Nucleus accumbens (tissue), 56 donors: ENCODE results near the gene FKBP11.
"Not testable (repeated sequence)": the region's sequence is repeated elsewhere in the genome, so short reads cannot be mapped to it uniquely, and the experiment has no call there.

ENCODE experiments used
- DNase-seq, 56 donors: peaks; one replicate each; lab custom pipeline; 2025; lab: John Stamatoyannopoulos, UW

The FKBP11 gene

DNA sequence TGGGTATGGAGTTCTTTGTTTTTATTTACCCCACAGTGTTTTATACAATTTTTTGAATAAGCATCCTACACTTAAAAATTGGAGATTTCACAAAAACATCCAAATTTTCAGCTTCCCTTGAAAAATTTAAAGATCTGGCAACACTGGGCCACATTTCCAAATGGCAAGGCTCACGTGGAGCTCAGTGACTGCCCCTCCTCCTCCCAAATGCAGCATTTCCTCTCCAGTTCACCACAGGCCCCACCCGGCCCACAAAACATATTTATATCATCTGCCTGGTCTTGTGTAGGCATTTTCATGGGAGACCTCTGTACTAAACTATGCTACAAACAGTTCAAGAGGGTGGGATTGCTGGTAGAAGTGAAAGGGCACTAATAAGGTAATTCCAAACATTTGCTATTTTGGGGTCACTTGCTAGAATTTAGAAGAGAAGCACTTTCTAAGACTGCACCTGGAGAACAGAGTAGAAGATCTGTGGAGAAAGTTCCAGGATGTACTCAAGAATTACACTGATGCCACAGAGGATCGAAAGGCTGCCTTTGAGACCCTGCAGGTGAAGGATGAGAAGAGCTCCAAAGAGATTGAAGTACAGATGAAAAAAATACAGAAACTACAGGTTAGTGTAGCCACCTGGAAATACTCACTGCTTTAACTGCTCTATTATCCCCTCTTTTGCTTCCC, 7.3 kb downstream of the FKBP11 start:
- DNase-seq, result no peak

DNA sequence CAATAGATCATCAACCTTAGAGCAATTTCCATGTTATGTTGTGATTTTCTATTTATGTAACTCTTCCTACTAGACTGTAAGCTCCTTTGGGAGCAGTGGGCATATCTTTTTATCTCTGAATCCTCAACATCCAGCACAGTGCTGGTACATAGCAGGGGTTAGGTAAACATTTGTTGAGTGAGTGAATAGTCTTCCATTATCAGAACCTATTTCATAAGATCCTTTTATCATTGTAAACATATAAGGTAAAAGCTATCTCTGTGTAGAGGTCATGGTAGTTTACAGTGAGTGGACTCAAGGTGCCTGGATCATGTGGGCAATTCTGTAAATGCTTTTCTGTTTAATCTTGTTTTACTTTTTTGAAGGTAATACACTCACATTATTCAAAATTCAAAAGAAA, 15.1 kb downstream of the FKBP11 start:
- DNase-seq, result no peak

DNA sequence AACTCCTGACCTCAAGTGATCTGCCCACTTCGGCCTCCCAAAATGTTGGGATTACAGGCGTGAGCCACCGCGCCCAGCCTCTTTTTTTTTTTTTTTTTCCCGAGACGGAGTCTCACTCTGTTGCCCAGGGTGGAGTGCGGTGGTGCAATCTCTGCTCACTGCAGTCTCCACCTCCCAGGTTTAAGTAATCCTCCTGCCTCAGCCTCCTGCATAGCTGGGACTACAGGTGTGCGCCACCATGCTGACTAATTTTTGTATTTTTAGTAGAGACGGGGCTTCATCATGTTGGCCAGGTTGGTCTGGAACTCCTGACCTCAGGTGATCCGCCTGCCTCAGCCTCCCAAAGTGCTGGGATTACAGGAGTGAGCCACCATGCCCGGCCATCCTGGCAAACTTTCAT, 15.6 kb downstream of the FKBP11 start:
- not testable (repeated sequence) for DNase-seq

- DNase-seq, result no peak
These were observed 18.0 kb downstream of the FKBP11 start for GRCh38 chr12:48907245-48907644.

DNA sequence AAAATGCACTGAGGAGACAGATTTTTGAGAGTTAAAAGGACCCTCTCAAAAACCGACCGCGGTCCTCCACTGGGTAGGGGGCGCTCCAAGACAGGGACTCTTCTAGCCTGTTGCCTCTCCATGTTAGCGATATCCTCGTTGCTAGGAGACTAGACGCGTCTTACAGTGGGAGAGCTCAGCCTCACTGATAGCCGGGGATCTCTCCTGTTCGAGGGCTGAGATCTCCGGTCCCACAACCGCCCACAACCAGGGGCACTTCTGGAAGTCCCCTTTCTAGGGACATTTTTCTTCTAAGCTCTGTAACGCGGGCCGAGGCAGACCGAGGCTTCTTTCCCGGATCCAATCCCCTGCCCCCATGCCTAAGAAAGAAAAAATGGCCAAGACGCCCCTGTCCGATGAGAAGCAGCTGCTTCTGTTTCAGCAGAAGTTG, 21.3 kb downstream of the FKBP11 start:
- peak in 49 of 56 donors; percentile 5 to 87 (median 43) for DNase-seq

GRCh38 chr12:48903363-48903981, 21.8 kb downstream of the FKBP11 start:
- no peak for DNase-seq

DNA sequence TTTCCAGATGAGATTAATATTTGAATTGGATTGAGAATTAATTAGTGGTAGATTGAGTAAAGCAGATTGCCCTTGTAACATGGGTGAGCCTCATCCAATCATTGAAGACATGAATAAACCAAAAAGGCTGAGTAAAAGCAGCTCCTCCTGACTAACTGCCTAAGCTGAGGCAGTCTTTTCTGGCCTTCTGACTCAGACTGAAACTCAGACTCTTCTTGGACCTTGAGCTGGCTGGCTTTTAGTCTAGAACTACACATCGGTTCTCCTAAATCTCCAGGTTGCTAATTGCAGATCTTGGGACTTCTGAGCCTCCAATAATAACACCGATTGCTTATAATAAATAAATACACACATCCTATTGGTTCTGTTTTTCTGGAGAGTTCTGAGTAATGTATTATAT, 24.0 kb downstream of the FKBP11 start:
- no peak for DNase-seq

DNA sequence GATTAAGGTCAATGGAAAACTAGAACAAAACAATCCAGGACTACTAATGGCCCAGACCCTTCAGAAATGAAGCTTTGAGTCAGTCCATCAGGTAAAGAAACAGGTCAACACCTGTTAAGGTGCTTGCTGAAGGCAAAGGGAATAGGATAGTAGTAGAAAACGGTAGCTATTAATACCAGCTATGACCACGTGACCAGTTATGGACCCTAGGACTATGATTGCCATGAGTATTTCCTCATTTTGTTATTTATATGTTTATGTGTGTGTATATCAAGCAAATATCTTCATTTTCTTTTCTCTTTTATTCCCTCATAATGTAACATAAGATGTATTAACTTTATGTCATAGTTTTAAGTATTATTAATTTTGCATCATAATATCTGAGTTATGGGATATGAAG, 25.6 kb downstream of the FKBP11 start:
- DNase-seq, result no peak

GRCh38 chr12:48894271-48894670, 31.0 kb downstream of the FKBP11 start:
- no peak for DNase-seq

GRCh38 chr12:48890657-48891418, 34.5 kb downstream of the FKBP11 start:
- peak in 55 of 56 donors; percentile 37 to 91 (median 73) for DNase-seq

DNA sequence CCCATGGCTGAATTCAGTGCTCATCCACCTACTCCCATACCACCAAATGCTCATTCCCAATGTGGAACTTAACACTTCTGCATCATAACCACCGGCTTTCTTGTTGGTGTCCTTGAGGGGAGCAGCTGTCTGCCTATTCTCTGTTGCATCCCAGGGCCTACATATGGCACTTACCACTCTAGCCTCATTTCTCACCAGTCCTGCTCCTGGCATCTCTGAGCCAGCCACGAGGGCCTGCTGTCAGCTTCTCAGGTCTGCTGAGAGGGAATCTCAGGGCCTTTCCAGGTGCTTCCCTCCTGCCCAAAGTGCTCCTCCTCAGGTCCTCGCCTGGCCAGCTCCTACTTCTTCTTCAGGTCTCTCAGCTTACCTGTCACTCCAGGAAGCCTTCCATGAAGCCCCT, 35.6 kb downstream of the FKBP11 start:
- DNase-seq, result no peak

- no peak for DNase-seq
These were observed 41.8 kb downstream of the FKBP11 start for GRCh38 chr12:48883305-48884161.

- no peak for DNase-seq
These were observed 42.4 kb downstream of the FKBP11 start for GRCh38 chr12:48882972-48883304.

DNA sequence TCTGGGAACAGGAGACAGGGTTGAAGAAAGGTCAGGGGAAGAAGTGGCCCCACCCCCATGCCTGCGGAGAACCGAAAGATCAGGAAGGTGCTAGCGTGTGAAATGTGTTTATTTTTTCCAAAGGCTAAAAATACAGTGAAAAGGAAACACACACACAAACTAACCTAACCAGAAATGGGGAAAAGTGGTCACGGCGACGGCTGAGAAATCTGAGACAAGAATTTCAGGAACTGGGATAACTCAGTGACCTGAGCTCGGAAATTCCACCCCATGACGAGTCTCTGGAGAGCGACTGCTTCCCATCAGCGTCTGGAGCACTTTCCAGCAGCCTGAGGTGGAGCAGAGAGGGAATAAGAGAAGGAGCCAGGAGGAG, 43.0 kb downstream of the FKBP11 start:
- DNase-seq, result no peak

GRCh38 chr12:48881686-48882314, 43.5 kb downstream of the FKBP11 start:
- DNase-seq, result no peak

DNA sequence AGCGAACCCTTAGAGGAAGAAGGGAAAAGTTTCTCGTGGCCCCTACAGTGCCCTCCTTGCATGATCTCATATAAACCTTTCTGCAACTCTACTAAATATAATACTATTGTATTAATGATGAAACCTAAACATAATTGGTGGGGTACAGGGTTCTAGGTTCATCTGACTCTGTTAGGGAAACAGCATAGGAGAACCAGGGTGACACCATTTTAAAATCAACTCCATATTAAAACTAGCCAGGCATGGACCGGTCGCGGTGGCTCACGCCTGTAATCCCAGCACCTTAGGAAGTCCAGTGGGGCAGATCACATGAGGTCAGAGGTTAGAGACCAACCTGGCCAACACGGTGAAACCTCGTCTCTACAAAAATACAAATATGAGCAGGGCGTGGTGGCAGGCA, 44.6 kb downstream of the FKBP11 start:
- DNase-seq, result no peak

DNA sequence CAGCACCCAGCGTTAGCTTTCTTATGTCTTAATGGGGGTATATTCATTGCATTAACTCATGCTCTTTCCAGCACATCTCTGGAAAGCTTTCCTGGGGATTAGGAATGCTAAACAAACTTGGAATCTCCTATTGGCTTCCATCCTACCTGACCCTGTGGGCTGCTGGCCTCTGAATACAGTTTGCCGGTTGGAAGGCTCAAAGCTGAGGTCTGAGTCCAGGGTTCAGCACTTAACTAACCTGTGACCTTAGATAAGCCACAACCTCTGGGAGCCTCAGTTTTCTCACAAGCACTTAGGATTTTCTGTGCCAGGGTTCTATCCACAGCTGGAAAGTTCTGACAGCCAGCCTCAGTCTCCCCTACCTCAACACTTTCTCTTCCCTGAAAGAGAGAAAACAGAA, 46.7 kb downstream of the FKBP11 start:
- DNase-seq, result no peak

DNA sequence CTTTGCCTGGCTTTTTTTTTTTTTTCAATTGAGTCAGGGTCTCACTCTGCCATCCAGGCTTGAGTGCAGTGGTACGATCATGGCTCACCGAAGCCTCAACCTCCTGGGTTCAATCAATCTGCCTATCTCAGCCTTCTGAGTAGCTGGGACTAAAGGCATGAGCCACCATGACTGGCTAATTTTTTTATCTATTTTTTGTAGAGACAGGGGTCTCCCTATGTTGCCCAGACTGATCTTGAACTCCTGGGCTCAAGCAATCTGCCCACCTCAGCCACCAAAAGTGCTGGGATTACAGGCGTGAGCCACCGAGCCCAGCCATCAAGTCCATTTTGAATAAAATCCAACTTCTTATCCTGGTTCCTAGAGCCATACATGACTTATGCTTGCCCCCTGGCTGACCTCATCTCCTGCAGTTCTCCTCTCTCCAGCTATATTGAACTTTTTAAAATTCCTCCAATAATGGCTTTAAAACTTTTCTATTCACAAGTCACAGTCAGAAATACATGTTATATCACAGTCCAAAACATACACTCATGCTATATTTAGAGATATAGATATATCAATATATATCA, 49.3 kb downstream of the FKBP11 start:
- no peak for DNase-seq

DNA sequence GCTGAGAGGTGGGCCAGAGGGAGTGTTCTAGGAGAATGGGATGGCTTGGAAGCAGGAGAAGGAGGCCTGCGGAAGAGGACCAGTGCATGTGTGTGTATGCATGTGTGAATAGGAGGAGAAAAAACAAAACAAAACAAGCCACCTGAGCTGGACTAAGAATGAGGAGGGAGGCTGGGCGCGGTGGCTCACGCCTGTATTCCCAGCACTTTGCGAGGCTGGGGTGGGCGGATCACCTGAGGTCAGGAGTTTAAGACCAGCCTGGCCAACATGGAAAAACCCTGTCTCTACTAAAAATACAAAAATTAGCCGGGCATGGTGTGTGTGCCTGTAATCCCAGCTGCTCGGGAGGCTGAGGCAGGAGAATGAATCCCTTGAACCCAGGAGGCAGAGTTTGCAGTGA, 51.8 kb downstream of the FKBP11 start:
- DNase-seq, result not testable (repeated sequence)

DNA sequence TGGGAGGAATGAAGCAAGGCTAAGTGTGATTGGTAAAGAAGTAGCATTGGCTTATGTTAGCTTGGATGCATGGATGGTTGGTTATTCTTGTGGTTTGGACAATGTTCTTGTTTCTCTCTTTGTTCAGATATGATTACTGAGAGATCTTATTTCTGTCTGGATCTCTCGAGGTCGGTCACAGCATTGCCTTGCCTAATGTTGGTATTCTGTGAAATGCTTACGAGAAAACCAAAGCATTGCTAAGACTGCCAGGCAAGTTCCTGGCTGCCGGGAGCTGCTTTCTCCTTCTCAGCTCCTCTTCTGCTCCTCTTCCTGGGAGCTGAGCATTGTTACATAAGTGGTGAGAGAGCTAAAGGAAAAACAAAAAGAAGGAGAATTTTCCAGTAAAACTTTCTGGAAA, 52.2 kb downstream of the FKBP11 start:
- DNase-seq, result peak in 5 of 56 donors; percentile 5 to 18 (median 7)
